ENCODE measurements around the gene PBXIP1. TPM values are rescaled to one million over a fixed set of nuclear protein-coding genes. Genes with fewer than 3 reads are reported as not detected.

PBXIP1 gene
- total and polyA plus RNA-seq, 2 experiments from 2014 or later = 26.4 to 70.4 TPM

DNA sequence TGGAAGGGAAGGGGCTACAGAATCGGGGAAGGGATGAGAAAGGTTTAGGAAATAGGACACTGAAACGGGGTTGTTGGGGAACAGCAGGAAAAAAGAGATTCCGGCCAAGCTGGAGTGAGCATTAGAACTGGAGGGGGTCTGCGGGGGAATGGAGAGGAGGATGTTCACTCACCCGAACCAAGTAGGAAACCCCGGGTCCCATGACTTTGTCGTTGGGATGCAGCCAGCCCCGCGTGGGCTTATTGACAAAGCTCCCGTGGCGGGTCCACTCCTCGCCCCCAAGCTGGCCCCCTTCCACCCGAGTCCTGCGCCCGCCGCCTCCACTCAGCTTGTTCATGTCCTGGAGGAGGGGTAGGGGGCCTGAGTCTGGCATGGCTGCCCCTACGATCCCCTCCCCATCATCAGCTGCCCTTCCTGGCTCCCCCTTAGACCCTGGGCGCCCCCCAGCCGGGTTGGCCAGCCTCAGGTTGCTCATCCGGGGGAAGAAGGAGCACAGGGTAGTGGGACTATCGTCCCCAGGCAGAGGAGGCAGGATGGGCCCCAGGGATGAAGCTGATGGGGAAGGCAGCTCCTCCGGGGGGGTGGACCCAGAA, 14.1 kb upstream of the PBXIP1 start:
- in situ Hi-C loops (cut with MboI) = no loop called here
- peaks cover 57% of the 10 kb centered on the region for H3K79me2 ChIP-seq (ENCODE audit: insufficient read depth)
- no peaks in the 10 kb centered on the region for H3K9me2 ChIP-seq (ENCODE audit: insufficient read depth)
- TF ChIP-seq EZH2phosphoT487 (IDR thresholded peaks at IDR 0.05; ENCODE audit: insufficient read depth, low read depth) = no peak
- no peak for TF ChIP-seq EZH2 (IDR thresholded peaks at IDR 0.05; ENCODE audit: insufficient read depth, poor library complexity, severe bottlenecking)
- no peaks in the 10 kb centered on the region for H3K27me3 ChIP-seq (replicated peaks; ENCODE audit: insufficient read depth)
- no peaks in the 10 kb centered on the region for H3K9me3 ChIP-seq (ENCODE audit: low read depth)
- H3K27ac ChIP-seq = peak overlapping the region; percentile 99
- no peaks in the 10 kb centered on the region for H4K20me1 ChIP-seq (ENCODE audit: insufficient read depth)
- H3K9ac ChIP-seq = peak overlapping the region; percentile 98
- WGBS, 2 experiments (ENCODE audit: low coverage in 1 of 2, low lambda C conversion rate in 2 of 2, missing lambda C conversion rate in 2 of 2) = 4 to 6% methylated on average over 5 to 17 of the region's 22 CpGs
- peak overlapping the region; percentile 82 for H3K4me3 ChIP-seq
- peak; percentile 35 for DNase-seq
- H3F3A ChIP-seq (ENCODE audit: insufficient read depth) = peaks cover 46% of the 10 kb centered on the region
- H2AFZ ChIP-seq = no peak overlapping the region
- peak overlapping the region; percentile 96 for H3K4me2 ChIP-seq (ENCODE audit: unreplicated experiment)
- H3K36me3 ChIP-seq (ENCODE audit: low read depth) = peaks cover 24% of the 10 kb centered on the region
- peaks cover 30% of the 10 kb centered on the region for H3K4me1 ChIP-seq (ENCODE audit: insufficient read depth)

DNA sequence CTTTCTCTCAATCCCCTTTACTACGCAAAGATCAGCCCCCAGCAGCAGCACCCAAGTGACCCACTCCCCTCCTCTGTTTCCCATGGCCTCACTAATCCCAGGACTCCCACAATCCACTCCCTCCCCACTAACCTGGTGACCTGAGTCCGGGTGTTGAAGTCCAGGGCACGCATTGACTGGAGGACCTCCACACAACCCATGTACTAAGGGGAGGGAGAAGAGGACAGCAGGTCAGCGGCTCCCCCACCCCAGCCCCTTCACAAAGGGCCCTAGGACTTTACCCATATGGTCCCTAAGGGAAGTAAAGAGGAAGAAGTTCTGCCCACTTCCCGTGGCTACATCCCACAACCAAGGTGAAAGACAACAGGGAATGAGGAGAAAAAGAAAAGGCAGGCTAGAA, 13.3 kb upstream of the PBXIP1 start:
- in situ Hi-C loops (cut with MboI) = no loop called here
- peak overlapping the region; percentile 82 for H3K4me3 ChIP-seq
- H3K36me3 ChIP-seq (ENCODE audit: low read depth) = peaks cover 26% of the 10 kb centered on the region
- no peak for DNase-seq
- H2AFZ ChIP-seq = no peak overlapping the region
- 32 to 45% methylated on average over 5 of the region's 5 CpGs for WGBS, 2 experiments (ENCODE audit: low coverage in 1 of 2, low lambda C conversion rate in 2 of 2, missing lambda C conversion rate in 2 of 2)
- H3K9ac ChIP-seq = peak overlapping the region; percentile 98
- peaks cover 52% of the 10 kb centered on the region for H3F3A ChIP-seq (ENCODE audit: insufficient read depth)
- peaks cover 30% of the 10 kb centered on the region for H3K4me1 ChIP-seq (ENCODE audit: insufficient read depth)
- H3K27me3 ChIP-seq (replicated peaks; ENCODE audit: insufficient read depth) = no peaks in the 10 kb centered on the region
- peaks cover 64% of the 10 kb centered on the region for H3K79me2 ChIP-seq (ENCODE audit: insufficient read depth)
- peak overlapping the region; percentile 99; the same call in 1 of the 2 replicates for H3K27ac ChIP-seq
- no peak for TF ChIP-seq EZH2phosphoT487 (IDR thresholded peaks at IDR 0.05; ENCODE audit: insufficient read depth, low read depth)
- no peak for TF ChIP-seq EZH2 (IDR thresholded peaks at IDR 0.05; ENCODE audit: insufficient read depth, poor library complexity, severe bottlenecking)
- no peaks in the 10 kb centered on the region for H3K9me3 ChIP-seq (ENCODE audit: low read depth)
- H4K20me1 ChIP-seq (ENCODE audit: insufficient read depth) = no peaks in the 10 kb centered on the region
- no peaks in the 10 kb centered on the region for H3K9me2 ChIP-seq (ENCODE audit: insufficient read depth)
- peak overlapping the region; percentile 96 for H3K4me2 ChIP-seq (ENCODE audit: unreplicated experiment)

DNA sequence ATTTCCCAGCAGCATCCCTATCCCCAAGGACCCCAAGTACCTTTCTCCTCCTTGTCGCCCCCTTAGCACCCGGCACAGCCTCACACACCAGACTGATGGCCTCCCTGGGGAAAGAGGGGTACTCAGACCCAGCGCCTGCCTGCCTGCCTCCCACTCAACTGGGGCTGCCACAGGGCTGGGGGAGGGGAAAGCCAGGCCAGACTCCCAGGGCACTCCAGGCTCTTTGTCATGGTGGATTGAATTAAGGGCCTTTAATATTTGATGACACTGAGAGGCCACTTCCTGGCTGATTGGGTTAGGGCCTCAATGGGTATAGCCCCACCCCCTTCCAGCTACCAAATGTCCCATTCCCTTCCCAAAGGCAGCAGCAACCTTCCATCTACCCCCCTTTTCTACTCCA, 12.8 kb upstream of the PBXIP1 start:
- no peaks in the 10 kb centered on the region for H3K27me3 ChIP-seq (replicated peaks; ENCODE audit: insufficient read depth)
- DNase-seq = no peak
- peak overlapping the region; percentile 96 for H3K4me2 ChIP-seq (ENCODE audit: unreplicated experiment)
- H3K79me2 ChIP-seq (ENCODE audit: insufficient read depth) = peaks cover 64% of the 10 kb centered on the region
- no peaks in the 10 kb centered on the region for H3K9me2 ChIP-seq (ENCODE audit: insufficient read depth)
- H3K4me1 ChIP-seq (ENCODE audit: insufficient read depth) = peaks cover 30% of the 10 kb centered on the region
- no peak overlapping the region for H3K27ac ChIP-seq
- H3K36me3 ChIP-seq (ENCODE audit: low read depth) = peaks cover 26% of the 10 kb centered on the region
- H3K9ac ChIP-seq = peak overlapping the region; percentile 98
- H3F3A ChIP-seq (ENCODE audit: insufficient read depth) = peaks cover 57% of the 10 kb centered on the region
- H4K20me1 ChIP-seq (ENCODE audit: insufficient read depth) = no peaks in the 10 kb centered on the region
- H2AFZ ChIP-seq = no peak overlapping the region
- in situ Hi-C loops (cut with MboI) = no loop called here
- no peak for TF ChIP-seq EZH2phosphoT487 (IDR thresholded peaks at IDR 0.05; ENCODE audit: insufficient read depth, low read depth)
- no peak for TF ChIP-seq EZH2 (IDR thresholded peaks at IDR 0.05; ENCODE audit: insufficient read depth, poor library complexity, severe bottlenecking)
- H3K4me3 ChIP-seq = peak overlapping the region; percentile 82
- no peaks in the 10 kb centered on the region for H3K9me3 ChIP-seq (ENCODE audit: low read depth)
- 90 to 98% methylated on average over 3 of the region's 3 CpGs for WGBS, 2 experiments (ENCODE audit: low coverage in 1 of 2, low lambda C conversion rate in 2 of 2, missing lambda C conversion rate in 2 of 2)

DNA sequence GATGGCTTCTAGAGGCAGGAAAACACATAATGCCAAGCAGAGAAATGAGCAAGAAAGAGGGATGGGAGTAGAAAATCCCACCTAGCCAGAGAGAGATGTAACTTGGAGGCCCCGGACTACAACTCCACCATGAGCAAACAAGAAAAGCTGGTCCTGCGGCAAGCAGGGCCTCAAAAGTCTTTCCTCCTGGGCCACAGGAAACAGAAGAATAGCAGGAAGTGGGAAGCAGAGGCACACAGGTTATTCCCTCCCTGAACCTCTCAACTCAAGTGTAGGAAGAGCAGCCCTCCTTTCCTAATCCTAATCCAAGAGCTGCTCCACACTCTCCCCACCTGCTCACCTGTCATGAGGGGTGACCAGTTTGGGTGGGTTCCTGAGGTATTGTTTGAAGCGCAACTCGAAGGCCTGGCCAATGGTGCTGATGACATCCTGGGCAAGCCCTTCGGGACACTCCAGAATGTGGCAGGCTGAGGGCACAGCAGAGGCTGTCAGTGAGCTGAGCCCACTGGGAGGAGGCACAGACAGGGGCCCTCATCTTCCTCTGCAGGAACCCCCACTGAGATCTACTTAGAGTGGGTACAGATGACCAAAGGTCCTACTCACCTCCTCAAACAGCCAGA, 11.5 kb upstream of the PBXIP1 start:
- no peak overlapping the region for H3K27ac ChIP-seq
- in situ Hi-C loops (cut with MboI) = no loop called here
- WGBS, 2 experiments (ENCODE audit: low coverage in 1 of 2, low lambda C conversion rate in 2 of 2, missing lambda C conversion rate in 2 of 2) = 97 to 99% methylated on average over 5 of the region's 5 CpGs
- no peak for TF ChIP-seq EZH2 (IDR thresholded peaks at IDR 0.05; ENCODE audit: insufficient read depth, poor library complexity, severe bottlenecking)
- no peak for TF ChIP-seq EZH2phosphoT487 (IDR thresholded peaks at IDR 0.05; ENCODE audit: insufficient read depth, low read depth)
- H3K4me1 ChIP-seq (ENCODE audit: insufficient read depth) = peaks cover 28% of the 10 kb centered on the region
- DNase-seq = no peak
- H3K4me2 ChIP-seq (ENCODE audit: unreplicated experiment) = no peak overlapping the region
- peaks cover 64% of the 10 kb centered on the region for H3K79me2 ChIP-seq (ENCODE audit: insufficient read depth)
- peak overlapping the region; percentile 98 for H3K9ac ChIP-seq
- no peaks in the 10 kb centered on the region for H3K9me3 ChIP-seq (ENCODE audit: low read depth)
- H4K20me1 ChIP-seq (ENCODE audit: insufficient read depth) = no peaks in the 10 kb centered on the region
- H3F3A ChIP-seq (ENCODE audit: insufficient read depth) = peaks cover 53% of the 10 kb centered on the region
- H3K27me3 ChIP-seq (replicated peaks; ENCODE audit: insufficient read depth) = no peaks in the 10 kb centered on the region
- H3K36me3 ChIP-seq (ENCODE audit: low read depth) = peaks cover 26% of the 10 kb centered on the region
- no peak overlapping the region for H3K4me3 ChIP-seq
- no peak overlapping the region for H2AFZ ChIP-seq
- H3K9me2 ChIP-seq (ENCODE audit: insufficient read depth) = no peaks in the 10 kb centered on the region

Measured in GM23248 (cell line).